GM19397 (cell line): Measurements from ENCODE around the gene ATP9B.
A peak's percentile ranks its signal among the peaks of the same experiment; 100 is the strongest.

Experiments
- ATAC-seq: cut with Tn5 transposase; IDR thresholded peaks from one replicate; pipeline ENCODE4 v1.9.1; 2021; ENCODE audit warnings: mild to moderate bottlenecking, moderate library complexity; ENCODE audit not compliant: unreplicated experiment

Gene ATP9B

GRCh38 chr18:79393181-79393634 lies 324.0 kb downstream of the ATP9B start:
- no peak for ATAC-seq

DNA sequence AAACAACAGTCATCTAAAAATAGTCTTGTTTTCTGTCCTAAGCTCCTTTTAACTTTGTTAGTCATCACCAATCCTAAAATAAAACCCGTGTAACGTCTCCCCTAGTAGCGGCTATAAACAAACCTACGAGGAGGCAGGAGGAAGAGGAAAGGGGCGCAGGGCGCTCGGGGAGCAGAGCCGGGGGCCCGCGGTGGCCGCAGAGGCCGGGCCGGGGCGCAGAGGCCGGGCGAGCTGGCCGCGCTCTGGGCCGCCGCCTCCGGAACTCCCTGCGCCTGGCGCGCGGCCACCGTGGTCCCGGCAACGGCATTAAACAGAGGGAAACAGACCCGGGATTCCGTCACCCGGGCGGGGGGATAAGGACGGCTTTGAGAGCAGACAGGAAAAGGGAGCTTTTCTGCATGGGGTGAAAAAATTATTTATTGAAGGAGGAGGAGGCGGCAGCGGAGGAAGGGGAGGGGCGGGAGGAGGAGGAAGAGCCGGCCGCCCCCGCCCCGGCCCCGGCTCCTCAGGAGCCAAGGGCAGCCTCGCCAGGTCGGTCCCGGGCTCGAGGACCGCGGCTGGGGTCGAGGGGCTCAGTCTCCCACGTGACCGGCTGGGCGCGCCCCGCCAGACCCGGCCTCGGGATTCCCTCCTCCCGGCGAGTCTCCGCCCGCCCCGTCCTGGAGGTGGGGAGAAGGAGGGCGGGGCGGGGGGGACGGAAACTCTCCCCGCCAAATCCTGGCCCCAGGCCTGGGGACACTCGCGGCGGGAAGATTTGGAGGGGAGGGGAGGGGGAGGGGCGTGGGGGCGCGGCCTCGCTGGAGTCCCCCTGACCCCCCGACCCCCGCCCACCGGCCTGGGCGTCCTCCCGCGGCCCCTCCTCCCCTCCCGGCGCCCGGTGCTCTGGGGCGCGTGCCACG lies 324.7 kb downstream of the ATP9B start:
- no peak for ATAC-seq

DNA sequence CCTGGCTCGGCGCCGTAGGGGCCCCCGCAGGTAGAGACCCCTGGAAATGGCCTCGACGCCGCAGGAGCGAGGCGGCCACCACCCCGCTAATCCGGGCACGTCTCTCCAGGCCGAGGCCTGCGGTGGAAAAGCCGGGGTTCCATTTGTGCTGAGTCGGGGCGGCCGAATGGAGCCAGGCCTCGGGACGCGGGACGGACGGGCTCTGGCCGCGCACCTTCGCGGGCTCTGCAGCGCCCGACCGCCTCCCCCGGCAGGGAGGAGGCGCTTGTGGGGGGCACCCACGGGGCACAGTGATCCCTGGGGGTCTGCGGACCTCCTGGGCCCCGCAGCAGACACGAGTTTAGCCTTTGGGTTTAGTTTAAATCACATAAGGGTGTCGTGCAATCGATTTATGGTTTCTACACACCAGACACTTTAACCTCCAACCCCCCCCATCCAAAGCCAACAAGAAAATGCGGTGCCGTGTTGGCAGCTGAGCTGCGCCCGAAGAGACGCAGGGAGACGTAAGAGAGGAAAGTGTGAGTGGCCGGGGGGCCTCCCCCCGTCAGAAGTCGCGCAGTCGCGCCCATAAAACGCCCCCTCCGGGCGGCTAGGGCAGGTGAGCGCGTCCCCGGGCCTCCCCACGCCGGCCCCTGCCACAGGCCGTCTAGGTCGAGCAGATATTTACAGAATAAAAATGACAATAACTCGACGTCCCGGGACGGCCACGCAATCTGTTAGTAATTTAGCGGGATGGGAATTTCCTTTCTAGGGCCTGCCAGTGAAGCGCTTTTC lies 325.5 kb downstream of the ATP9B start:
- ATAC-seq, result no peak

- no peak for ATAC-seq
Measured at GRCh38 chr18:79395308-79395640, 326.1 kb downstream of the ATP9B start.

- ATAC-seq, result no peak
Measured at GRCh38 chr18:79395761-79396404, 326.7 kb downstream of the ATP9B start, which contains the start of gene NFATC1. Gene NFATC1 (plus strand): TSS chr18:79395930. CDS start chr18:79396225, 295 bp downstream.

GRCh38 chr18:79396431-79397246 lies 327.4 kb downstream of the ATP9B start:
- ATAC-seq, result no peak

GRCh38 chr18:79397247-79397829 lies 328.1 kb downstream of the ATP9B start:
- ATAC-seq, result no peak

DNA sequence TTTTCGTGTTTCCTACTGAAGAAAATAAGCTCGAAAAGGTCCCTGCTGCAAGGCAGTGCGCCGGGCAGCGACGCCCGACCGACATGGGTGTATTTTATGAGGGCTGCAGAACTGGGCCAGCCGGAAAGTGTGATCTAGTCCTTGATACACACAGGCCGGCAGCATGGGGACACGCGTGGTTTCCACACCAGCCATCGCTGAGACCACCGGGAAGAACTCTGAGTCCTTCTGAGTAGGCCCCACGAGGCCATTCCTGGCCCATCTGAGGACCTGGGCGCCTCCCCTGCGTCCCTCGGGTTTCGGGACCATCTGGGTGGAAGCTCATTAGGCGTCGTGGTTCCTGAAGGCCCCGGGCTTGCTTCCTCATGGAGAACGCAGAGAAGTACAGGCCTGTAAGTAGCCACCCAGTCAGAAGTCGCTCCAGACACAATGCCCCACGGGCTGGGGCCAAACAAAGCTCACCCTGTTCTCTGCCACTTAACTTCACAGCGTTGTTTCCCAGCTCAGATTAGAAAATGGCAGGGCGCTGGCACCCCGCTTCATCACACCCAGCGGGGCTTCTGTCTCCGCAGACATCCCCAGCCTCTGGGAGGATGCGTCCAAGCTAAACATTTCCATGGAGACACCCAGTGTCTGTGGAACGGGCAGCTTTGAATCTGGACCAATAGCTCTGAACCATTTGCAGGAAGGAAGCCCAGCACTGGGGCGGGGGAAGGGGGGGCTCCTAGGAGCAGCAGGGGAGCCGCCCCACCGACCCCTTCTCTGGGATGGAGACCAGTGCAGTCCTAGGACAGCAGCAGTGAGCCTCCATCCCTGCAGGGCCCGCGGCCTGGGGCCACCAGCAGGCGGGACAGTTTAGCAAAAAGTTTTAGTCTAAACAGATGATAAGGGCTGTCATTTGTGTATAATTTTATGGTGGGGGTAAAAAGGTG lies 328.9 kb downstream of the ATP9B start:
- ATAC-seq, result no peak

DNA sequence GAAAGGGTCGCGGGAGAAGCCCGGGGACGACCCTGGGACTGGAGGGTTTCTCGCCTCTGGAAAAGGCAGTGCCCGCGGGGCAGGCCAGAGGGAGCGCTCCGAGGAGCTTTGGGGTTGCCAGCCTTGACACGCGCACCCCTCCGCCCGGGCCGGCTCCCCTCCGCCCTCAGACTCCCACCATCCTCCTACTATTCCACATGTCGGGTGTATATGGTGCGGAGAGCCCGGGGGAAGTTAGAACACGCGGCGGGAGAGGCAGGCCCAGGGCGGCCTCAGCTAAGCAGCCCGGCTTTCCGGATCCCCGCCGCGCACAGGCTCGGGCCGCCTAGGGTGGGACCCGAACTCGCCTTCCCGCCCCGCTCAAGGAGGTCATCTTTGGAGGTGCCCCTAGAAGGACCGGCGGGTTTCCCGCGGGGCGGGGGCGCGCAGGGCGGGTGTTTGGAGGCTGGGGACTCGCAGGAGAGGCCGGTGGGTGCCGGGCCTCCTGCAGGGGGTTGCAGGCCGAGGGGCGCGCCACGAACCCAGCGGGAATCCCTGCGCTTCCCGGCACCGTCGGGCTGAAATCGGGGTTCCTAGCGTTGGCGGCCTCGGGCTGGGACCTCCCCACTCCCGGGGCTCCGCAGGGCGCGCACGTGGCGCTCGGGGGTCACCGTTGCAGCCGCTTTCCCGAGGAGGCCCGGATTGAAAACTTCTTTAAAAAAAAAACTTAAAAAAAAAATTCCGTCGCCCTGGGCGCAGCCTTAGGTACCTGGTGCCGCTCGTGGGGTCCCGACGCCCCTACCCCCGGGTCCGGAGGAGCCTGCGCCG lies 330.3 kb downstream of the ATP9B start:
- ATAC-seq, result peak; percentile 3

- ATAC-seq, result peak; percentile 28
Measured at GRCh38 chr18:79400091-79400590, 330.9 kb downstream of the ATP9B start.

DNA sequence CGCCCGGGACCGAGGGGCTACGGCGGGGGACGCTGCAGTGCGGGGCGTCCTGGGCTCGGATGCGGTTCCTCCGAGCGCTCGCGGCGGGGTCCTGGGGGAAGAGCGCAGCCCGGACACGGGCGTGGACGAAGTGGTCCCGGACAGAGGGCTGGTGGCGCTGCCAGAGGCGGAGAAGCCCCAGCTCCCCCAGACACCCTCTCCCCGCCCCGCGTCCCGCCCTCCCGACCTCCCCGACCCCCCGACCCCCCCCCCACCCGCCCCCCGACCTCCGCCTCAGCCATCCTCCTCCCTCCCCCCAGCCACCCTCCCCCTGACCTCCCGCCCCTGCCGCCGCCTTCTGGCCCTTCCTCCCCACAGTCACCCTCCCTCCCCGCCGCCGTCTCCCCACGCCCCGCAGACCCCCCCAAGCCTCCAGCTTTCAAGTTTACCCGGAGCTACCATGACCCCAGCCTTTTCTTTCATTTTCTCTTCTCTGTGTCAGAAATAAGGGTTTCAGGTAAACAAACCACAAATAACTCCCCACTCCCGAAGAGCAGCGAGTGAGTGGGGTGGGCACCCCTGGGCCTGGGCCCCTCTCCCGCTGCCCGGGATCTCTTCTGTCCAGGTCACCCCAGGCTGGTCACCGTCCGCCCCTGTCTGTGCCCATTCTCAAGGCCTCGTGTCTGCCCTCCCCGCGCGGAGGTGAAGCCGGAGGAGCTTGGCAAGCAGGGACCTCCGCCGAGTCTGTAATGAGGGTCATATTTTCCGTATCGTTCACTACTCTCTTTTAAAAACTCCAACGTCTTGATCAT lies 331.6 kb downstream of the ATP9B start:
- peak; percentile 10 for ATAC-seq

- ATAC-seq, result no peak
Measured at GRCh38 chr18:79401494-79402208, 332.5 kb downstream of the ATP9B start.

GRCh38 chr18:79402209-79402576 lies 333.0 kb downstream of the ATP9B start:
- no peak for ATAC-seq

DNA sequence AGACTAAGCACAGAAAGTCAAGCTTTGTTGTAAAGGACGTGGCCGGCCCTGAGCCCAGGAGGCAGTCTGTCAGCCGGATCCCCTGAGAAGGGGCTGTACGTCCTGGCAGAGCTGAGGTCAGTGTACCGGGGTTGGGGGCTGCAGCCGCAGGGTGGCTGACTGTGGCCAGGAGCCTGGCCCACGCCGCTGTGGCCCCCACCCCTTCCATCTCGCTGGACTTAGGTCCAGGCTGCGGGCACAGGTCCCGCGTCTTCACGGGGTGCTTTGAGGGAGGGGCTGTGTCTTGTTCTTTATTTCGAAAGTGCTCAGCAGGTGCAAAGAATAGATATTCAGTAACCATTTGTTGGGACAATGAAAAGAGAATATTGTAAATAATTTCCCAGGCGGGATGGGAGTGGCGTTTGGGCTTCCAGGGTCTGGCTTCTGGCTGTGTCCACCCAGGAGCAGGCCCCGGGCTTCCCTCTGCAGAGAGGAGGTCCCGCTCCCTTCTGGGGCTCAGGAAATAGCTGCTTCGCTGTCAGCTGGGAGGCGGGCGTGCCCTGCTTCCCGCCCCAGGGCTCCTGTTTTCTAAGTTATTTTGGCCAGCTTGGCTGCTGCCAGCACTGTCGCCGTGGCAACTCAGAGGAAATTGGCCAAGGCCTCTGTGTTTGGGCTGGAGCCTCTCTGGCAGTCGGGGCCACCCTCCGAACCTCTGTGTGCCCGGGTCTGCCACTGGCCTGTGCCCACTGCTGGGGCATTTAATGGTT lies 334.0 kb downstream of the ATP9B start:
- no peak for ATAC-seq

DNA sequence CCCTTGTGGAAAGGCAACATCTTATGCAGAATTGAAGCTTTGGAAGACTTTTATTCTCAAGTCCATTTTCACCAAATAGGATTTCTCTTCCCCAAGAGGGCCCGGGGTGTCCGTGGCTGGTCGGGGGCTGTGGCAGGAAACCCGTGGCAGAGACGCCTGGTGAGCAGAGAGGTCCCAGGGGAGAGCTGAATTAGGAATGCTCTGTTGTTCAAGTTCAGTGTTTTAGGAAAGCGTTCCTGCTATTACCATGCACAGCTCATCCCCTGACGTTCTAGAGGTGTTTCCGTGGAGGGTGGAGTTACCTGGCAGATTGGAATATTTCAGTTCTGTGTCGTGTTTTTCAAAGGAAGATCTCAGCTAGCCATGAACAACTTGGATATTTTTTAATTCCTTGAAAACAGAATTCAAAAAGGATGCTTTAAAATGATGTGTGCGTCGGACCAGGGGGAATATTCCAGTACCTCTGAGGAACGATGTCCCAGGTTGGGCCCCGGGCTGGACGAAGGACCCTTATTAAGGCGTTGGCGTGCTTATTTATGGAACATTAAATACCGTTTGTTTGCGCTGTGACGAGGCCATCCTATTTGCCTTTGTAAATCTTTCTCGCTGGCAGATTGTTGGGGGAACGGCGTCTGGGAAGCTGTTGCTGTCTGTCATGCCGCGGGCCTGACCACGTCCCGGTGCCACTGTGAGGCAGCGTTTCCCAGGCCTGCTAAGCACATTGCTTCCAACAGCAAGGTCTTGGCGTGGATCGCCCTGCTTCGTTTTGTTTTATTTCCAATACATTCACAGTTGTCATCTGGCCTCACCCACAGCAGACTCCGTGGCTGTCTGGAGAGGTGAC lies 334.8 kb downstream of the ATP9B start:
- no peak for ATAC-seq
